ENCODE results near the gene EYS. TPM values are rescaled to one million over a fixed set of nuclear protein-coding genes. Genes with fewer than 3 reads are reported as not detected.
"Not testable (repeated sequence)": the region's sequence is repeated elsewhere in the genome, so short reads cannot be mapped to it uniquely, and the experiment has no call there.

The EYS gene
- total RNA-seq, 2 experiments from 2014 or later = not detected

DNA sequence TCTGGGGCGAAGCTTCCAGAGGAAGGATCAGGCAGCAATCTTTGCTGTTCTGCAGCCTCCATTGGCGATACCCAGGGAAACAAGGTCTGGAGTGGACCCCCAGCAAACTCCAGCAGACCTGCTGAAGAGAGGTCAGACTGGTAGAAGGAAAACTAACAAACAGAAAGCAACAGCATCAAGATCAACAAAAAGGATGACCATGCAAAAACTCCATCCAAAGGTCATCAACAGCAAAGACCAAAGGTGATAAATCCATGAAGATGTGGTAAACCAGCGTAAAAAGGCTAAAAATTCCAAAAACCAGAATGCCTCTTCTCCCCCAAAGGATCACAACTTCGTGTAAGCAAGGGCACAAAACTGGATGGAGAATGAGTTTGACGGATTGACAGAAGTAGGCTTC is 1818.6 kb downstream of the EYS start:
- Histone ChIP-seq H3K4me1 (ENCODE audit: insufficient read depth, low read length) (no peaks in the 10 kb centered on the region), H3K4me3 (ENCODE audit: low read length) (no peak overlapping the region), H3K27ac (ENCODE audit: low read depth in 1 of 2, low read length in 2 of 2) (no peak overlapping the region), H3K27me3 (ENCODE audit: control insufficient read depth in 1 of 2, insufficient read depth in 2 of 2, low read length in 2 of 2) (no peaks in the 10 kb centered on the region), H3K36me3 (ENCODE audit: insufficient read depth, low read length) (no peaks in the 10 kb centered on the region), H3K9me3 (ENCODE audit: control insufficient read depth in 1 of 2, insufficient read depth in 1 of 2, low read length in 2 of 2) (peaks cover 0 to 6% of the 10 kb centered on the region in 2 experiments)
- ATAC-seq (ENCODE audit: poor library complexity) = no peak
- H3K27ac Mint-ChIP-seq = no peak overlapping the region
- H3K4me1 Mint-ChIP-seq (ENCODE audit: low read depth) = no peaks in the 10 kb centered on the region
- CTCF ChIA-PET = no interaction called here
- no peak overlapping the region for H3K4me3 Mint-ChIP-seq
- H3K9me3 Mint-ChIP-seq = no peaks in the 10 kb centered on the region
- TF ChIP-seq, protein P1, sequence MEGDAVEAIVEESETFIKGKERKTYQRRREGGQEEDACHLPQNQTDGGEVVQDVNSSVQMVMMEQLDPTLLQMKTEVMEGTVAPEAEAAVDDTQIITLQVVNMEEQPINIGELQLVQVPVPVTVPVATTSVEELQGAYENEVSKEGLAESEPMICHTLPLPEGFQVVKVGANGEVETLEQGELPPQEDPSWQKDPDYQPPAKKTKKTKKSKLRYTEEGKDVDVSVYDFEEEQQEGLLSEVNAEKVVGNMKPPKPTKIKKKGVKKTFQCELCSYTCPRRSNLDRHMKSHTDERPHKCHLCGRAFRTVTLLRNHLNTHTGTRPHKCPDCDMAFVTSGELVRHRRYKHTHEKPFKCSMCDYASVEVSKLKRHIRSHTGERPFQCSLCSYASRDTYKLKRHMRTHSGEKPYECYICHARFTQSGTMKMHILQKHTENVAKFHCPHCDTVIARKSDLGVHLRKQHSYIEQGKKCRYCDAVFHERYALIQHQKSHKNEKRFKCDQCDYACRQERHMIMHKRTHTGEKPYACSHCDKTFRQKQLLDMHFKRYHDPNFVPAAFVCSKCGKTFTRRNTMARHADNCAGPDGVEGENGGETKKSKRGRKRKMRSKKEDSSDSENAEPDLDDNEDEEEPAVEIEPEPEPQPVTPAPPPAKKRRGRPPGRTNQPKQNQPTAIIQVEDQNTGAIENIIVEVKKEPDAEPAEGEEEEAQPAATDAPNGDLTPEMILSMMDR (IDR thresholded peaks at IDR 0.05) = no peak
- DNase-seq = no peak
- H3K27me3 Mint-ChIP-seq = peaks cover 8% of the 10 kb centered on the region
- H3K36me3 Mint-ChIP-seq (ENCODE audit: low read depth) = no peaks in the 10 kb centered on the region
- POLR2A ChIA-PET = no interaction called here
- intact Hi-C loops (cut with DNase I, micrococcal nuclease) = no loop called here

DNA sequence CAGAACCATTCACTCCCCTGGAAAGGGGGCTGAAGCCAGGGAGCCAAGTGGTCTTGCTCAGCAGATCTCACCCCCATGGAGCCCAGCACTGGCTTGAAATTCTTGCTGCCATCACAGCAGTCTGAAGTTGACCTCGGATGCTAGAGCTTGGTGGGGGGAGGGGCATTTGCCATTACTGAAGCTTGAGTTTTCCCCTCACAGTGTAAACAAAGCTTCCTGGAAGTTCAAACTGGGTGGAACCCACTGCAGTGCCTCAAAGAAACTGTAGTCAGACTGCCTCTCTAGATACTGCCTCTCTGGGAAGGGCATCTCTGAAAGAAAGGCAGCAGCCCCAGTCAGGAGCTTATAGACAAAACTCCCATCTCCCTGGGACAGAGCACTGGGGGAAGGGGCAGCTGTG is 1819.2 kb downstream of the EYS start:
- H3K27me3 Mint-ChIP-seq; H3K36me3 Mint-ChIP-seq (ENCODE audit: low read depth); H3K36me3 ChIP-seq (ENCODE audit: insufficient read depth, low read length); CTCF ChIA-PET; H3K27ac Mint-ChIP-seq; H3K9me3 Mint-ChIP-seq; DNase-seq; H3K27ac ChIP-seq (ENCODE audit: low read depth in 1 of 2, low read length in 2 of 2); H3K27me3 ChIP-seq (ENCODE audit: control insufficient read depth in 1 of 2, insufficient read depth in 2 of 2, low read length in 2 of 2); ATAC-seq (ENCODE audit: poor library complexity); H3K9me3 ChIP-seq (ENCODE audit: control insufficient read depth in 1 of 2, insufficient read depth in 1 of 2, low read length in 2 of 2); H3K4me1 ChIP-seq (ENCODE audit: insufficient read depth, low read length); H3K4me1 Mint-ChIP-seq (ENCODE audit: low read depth); POLR2A ChIA-PET; H3K4me3 Mint-ChIP-seq; intact Hi-C loops (cut with DNase I, micrococcal nuclease); H3K4me3 ChIP-seq (ENCODE audit: low read length): not testable (repeated sequence)

DNA sequence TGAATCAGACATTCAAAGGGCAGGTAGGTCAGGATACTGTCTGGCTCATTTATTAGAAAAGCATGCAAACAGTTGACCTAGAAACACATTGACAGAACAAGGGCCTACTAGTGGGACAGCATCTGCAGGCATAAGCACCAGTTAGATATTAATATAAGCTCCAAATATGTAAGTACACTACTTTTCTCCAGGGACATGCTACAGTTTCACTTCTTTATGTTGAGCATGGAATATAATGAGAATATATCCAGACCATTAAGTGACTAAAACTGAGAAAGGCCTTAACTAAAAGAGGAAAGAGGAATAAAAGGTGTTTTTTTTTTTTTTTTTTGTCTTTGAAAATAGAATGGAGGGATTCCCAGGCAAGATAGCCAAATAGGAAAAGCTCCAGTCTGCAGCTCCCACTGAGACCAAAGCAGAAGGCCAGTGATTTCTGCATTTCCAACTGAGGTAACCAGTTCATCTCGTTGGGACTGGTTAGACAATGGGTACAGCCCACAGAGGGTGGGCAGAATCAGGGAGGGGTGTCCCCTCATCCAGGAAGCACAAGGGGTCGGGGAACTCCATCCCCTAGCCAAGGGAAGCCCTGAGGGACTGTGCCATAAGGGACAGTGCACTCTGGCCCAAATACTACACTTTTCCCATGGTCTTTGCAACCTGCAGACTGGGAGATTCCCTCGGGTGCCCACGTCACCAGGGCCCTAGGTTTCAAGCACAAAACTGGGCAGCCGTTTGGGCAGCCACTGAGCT is 1819.8 kb downstream of the EYS start:
- Mint-ChIP-seq H3K4me3 (no peak overlapping the region), H3K36me3 (ENCODE audit: low read depth) (no peaks in the 10 kb centered on the region), H3K9me3 (no peaks in the 10 kb centered on the region), H3K4me1 (ENCODE audit: low read depth) (no peaks in the 10 kb centered on the region), H3K27me3 (peaks cover 8% of the 10 kb centered on the region), H3K27ac (no peak overlapping the region)
- ChIA-PET CTCF (no interaction called here), POLR2A (no interaction called here)
- Histone ChIP-seq H3K27ac (ENCODE audit: low read depth in 1 of 2, low read length in 2 of 2) (no peak overlapping the region), H3K36me3 (ENCODE audit: insufficient read depth, low read length) (no peaks in the 10 kb centered on the region), H3K4me3 (ENCODE audit: low read length) (no peak overlapping the region), H3K9me3 (ENCODE audit: control insufficient read depth in 1 of 2, insufficient read depth in 1 of 2, low read length in 2 of 2) (peaks cover 0 to 6% of the 10 kb centered on the region in 2 experiments), H3K27me3 (ENCODE audit: control insufficient read depth in 1 of 2, insufficient read depth in 2 of 2, low read length in 2 of 2) (no peaks in the 10 kb centered on the region), H3K4me1 (ENCODE audit: insufficient read depth, low read length) (no peaks in the 10 kb centered on the region)
- DNase-seq (no peak), ATAC-seq (ENCODE audit: poor library complexity) (no peak)
- intact Hi-C loops (cut with DNase I, micrococcal nuclease) = no loop called here
- TF ChIP-seq, protein P1 (IDR thresholded peaks at IDR 0.05) = no peak

DNA sequence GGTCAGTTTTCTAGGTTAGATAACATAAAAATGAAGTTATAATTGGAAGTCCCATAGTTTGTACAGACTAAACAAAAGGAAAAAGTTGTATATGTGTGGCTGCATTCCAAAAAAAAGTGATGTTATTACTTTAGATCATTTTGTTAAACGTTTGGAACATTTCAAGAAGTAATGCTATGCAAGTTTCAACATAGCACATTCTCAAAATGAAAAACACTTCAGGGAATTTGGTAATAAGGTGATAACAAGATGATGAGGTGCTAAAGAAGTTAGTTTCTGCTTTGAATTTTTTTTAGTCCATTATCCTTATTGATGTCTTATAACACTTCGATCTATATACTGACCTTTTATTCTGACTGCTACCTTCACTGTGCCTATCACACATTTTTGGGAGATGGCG is 1820.7 kb downstream of the EYS start:
- H3K27me3 Mint-ChIP-seq = peaks cover 8% of the 10 kb centered on the region
- peaks cover 0 to 6% of the 10 kb centered on the region in 2 experiments for H3K9me3 ChIP-seq (ENCODE audit: control insufficient read depth in 1 of 2, insufficient read depth in 1 of 2, low read length in 2 of 2)
- ChIA-PET POLR2A (no interaction called here), CTCF (no interaction called here)
- TF ChIP-seq, protein P1 (IDR thresholded peaks at IDR 0.05) = no peak
- no peaks in the 10 kb centered on the region for H3K4me1 ChIP-seq (ENCODE audit: insufficient read depth, low read length)
- DNase-seq (no peak), ATAC-seq (ENCODE audit: poor library complexity) (no peak)
- no peaks in the 10 kb centered on the region for H3K36me3 ChIP-seq (ENCODE audit: insufficient read depth, low read length)
- no peaks in the 10 kb centered on the region for H3K27me3 ChIP-seq (ENCODE audit: control insufficient read depth in 1 of 2, insufficient read depth in 2 of 2, low read length in 2 of 2)
- no peak overlapping the region for H3K27ac Mint-ChIP-seq
- no peak overlapping the region for H3K27ac ChIP-seq (ENCODE audit: low read depth in 1 of 2, low read length in 2 of 2)
- H3K9me3 Mint-ChIP-seq = peaks cover 2% of the 10 kb centered on the region
- no peak overlapping the region for H3K4me3 Mint-ChIP-seq
- no peak overlapping the region for H3K4me3 ChIP-seq (ENCODE audit: low read length)
- H3K36me3 Mint-ChIP-seq (ENCODE audit: low read depth) = no peaks in the 10 kb centered on the region
- H3K4me1 Mint-ChIP-seq (ENCODE audit: low read depth) = no peaks in the 10 kb centered on the region
- intact Hi-C loops (cut with DNase I, micrococcal nuclease) = no loop called here
